ENCODE measurements around the gene LHPP. TPM values are rescaled to one million over a fixed set of nuclear protein-coding genes. Genes with fewer than 3 reads are reported as not detected.

The LHPP gene
- total and polyA plus RNA-seq, 10 of the 15 experiments (the other 5 are each of a cell fraction or from before 2014, with no cell fraction given) = 0.79 to 9.8 (median 6.7) TPM

DNA sequence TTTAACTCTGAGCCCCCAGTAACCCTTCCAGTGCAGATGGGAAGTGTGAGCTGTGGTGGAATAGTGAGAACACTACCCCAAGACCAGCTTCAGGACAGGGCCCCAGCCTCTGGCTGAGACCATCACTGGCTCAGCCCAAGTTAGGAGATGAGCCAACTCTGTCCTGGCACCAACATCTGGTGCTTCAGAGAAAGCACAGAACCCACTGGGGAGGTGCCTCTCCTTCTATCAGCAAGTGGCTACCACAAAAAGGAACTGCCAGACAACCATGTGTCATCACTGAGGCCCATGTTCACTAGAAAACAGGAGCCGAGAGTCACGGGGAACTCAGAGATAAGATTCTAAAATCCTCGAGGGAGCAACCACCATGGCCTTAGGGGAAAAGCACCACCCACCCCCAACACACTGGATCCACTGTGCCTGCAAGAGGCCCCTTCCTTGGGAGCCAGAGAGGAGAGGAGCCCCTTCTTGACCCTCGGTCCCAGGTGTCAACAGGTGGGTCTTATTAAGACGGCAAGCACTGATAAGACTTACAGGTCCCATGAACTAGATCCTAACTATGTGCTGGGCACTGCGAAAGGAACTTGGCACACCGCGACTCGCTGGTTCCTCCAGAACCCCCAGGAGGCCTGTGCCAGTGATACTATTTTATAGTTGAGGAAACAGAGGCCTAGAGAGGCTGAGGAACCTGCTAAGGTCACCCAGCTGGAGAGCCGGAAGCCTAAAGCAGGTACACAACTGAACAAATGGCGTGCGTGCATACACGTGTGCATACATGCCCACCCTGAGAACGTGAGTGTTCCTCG is 179.9 kb downstream of the LHPP start (continued):
- TF ChIP-seq, protein P1, sequence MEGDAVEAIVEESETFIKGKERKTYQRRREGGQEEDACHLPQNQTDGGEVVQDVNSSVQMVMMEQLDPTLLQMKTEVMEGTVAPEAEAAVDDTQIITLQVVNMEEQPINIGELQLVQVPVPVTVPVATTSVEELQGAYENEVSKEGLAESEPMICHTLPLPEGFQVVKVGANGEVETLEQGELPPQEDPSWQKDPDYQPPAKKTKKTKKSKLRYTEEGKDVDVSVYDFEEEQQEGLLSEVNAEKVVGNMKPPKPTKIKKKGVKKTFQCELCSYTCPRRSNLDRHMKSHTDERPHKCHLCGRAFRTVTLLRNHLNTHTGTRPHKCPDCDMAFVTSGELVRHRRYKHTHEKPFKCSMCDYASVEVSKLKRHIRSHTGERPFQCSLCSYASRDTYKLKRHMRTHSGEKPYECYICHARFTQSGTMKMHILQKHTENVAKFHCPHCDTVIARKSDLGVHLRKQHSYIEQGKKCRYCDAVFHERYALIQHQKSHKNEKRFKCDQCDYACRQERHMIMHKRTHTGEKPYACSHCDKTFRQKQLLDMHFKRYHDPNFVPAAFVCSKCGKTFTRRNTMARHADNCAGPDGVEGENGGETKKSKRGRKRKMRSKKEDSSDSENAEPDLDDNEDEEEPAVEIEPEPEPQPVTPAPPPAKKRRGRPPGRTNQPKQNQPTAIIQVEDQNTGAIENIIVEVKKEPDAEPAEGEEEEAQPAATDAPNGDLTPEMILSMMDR (IDR thresholded peaks at IDR 0.05 in 2 of 3, conservative IDR thresholded peaks at IDR 0.05 in 1 of 3; ENCODE audit: control insufficient read depth in 2 of 3, extremely low read depth in 1 of 3, insufficient read depth in 1 of 3, low read depth in 3 of 3, low read length in 3 of 3) = no peak
- TF ChIP-seq NR2C2 (IDR thresholded peaks at IDR 0.05; ENCODE audit: borderline replicate concordance, control insufficient read depth, insufficient read length, low read depth) = no peak
- no peak for TF ChIP-seq POLR2AphosphoS2 (IDR thresholded peaks at IDR 0.05; ENCODE audit: low read depth, low read length)
- TF ChIP-seq LARP7 (IDR thresholded peaks at IDR 0.05) = no peak
- peak in 1 of 2 experiments; percentile 23; a peak in 1 of 4 replicates for TF ChIP-seq BHLHE40 (IDR thresholded peaks at IDR 0.05; ENCODE audit: borderline replicate concordance in 1 of 2, low read depth in 2 of 2, low read length in 1 of 2)
- TF ChIP-seq NBN (IDR thresholded peaks at IDR 0.05) = no peak
- TF ChIP-seq SUPT20H (IDR thresholded peaks at IDR 0.05; ENCODE audit: borderline replicate concordance, control insufficient read depth, low read depth, low read length) = no peak
- TF ChIP-seq, protein P2, sequence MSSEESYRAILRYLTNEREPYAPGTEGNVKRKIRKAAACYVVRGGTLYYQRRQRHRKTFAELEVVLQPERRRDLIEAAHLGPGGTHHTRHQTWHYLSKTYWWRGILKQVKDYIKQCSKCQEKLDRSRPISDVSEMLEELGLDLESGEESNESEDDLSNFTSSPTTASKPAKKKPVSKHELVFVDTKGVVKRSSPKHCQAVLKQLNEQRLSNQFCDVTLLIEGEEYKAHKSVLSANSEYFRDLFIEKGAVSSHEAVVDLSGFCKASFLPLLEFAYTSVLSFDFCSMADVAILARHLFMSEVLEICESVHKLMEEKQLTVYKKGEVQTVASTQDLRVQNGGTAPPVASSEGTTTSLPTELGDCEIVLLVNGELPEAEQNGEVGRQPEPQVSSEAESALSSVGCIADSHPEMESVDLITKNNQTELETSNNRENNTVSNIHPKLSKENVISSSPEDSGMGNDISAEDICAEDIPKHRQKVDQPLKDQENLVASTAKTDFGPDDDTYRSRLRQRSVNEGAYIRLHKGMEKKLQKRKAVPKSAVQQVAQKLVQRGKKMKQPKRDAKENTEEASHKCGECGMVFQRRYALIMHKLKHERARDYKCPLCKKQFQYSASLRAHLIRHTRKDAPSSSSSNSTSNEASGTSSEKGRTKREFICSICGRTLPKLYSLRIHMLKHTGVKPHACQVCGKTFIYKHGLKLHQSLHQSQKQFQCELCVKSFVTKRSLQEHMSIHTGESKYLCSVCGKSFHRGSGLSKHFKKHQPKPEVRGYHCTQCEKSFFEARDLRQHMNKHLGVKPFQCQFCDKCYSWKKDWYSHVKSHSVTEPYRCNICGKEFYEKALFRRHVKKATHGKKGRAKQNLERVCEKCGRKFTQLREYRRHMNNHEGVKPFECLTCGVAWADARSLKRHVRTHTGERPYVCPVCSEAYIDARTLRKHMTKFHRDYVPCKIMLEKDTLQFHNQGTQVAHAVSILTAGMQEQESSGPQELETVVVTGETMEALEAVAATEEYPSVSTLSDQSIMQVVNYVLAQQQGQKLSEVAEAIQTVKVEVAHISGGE (CRISPR knock-in tag; IDR thresholded peaks at IDR 0.05) = no peak
- TF ChIP-seq CHD2 (IDR thresholded peaks at IDR 0.05; ENCODE audit: borderline replicate concordance, low read depth, low read length) = 0 out of 2 replicates have a peak, but pooled peaks have one; percentile 16
- no peak for TF ChIP-seq CHD4 (IDR thresholded peaks at IDR 0.05)
- TF ChIP-seq, protein P3, sequence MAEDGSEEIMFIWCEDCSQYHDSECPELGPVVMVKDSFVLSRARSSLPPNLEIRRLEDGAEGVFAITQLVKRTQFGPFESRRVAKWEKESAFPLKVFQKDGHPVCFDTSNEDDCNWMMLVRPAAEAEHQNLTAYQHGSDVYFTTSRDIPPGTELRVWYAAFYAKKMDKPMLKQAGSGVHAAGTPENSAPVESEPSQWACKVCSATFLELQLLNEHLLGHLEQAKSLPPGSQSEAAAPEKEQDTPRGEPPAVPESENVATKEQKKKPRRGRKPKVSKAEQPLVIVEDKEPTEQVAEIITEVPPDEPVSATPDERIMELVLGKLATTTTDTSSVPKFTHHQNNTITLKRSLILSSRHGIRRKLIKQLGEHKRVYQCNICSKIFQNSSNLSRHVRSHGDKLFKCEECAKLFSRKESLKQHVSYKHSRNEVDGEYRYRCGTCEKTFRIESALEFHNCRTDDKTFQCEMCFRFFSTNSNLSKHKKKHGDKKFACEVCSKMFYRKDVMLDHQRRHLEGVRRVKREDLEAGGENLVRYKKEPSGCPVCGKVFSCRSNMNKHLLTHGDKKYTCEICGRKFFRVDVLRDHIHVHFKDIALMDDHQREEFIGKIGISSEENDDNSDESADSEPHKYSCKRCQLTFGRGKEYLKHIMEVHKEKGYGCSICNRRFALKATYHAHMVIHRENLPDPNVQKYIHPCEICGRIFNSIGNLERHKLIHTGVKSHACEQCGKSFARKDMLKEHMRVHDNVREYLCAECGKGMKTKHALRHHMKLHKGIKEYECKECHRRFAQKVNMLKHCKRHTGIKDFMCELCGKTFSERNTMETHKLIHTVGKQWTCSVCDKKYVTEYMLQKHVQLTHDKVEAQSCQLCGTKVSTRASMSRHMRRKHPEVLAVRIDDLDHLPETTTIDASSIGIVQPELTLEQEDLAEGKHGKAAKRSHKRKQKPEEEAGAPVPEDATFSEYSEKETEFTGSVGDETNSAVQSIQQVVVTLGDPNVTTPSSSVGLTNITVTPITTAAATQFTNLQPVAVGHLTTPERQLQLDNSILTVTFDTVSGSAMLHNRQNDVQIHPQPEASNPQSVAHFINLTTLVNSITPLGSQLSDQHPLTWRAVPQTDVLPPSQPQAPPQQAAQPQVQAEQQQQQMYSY (CRISPR knock-in tag; IDR thresholded peaks at IDR 0.05) = no peak
- no peak for TF ChIP-seq CBX3 (IDR thresholded peaks at IDR 0.05; ENCODE audit: borderline replicate concordance, low read depth)
- TF ChIP-seq SMAD5 (IDR thresholded peaks at IDR 0.05; ENCODE audit: low read depth) = no peak
- TF ChIP-seq, protein P4, sequence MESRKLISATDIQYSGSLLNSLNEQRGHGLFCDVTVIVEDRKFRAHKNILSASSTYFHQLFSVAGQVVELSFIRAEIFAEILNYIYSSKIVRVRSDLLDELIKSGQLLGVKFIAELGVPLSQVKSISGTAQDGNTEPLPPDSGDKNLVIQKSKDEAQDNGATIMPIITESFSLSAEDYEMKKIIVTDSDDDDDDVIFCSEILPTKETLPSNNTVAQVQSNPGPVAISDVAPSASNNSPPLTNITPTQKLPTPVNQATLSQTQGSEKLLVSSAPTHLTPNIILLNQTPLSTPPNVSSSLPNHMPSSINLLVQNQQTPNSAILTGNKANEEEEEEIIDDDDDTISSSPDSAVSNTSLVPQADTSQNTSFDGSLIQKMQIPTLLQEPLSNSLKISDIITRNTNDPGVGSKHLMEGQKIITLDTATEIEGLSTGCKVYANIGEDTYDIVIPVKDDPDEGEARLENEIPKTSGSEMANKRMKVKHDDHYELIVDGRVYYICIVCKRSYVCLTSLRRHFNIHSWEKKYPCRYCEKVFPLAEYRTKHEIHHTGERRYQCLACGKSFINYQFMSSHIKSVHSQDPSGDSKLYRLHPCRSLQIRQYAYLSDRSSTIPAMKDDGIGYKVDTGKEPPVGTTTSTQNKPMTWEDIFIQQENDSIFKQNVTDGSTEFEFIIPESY (IDR thresholded peaks at IDR 0.05) = no peak
- no peak for TF ChIP-seq ETV6 (conservative IDR thresholded peaks at IDR 0.05 in 1 of 2, IDR thresholded peaks at IDR 0.05 in 1 of 2; ENCODE audit: borderline replicate concordance in 1 of 2, low read depth in 1 of 2)
- TF ChIP-seq, protein P5, sequence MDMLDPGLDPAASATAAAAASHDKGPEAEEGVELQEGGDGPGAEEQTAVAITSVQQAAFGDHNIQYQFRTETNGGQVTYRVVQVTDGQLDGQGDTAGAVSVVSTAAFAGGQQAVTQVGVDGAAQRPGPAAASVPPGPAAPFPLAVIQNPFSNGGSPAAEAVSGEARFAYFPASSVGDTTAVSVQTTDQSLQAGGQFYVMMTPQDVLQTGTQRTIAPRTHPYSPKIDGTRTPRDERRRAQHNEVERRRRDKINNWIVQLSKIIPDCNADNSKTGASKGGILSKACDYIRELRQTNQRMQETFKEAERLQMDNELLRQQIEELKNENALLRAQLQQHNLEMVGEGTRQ (IDR thresholded peaks at IDR 0.05; ENCODE audit: borderline replicate concordance, low read depth, low read length) = no peak
